AG04449 (cell line): ENCODE data around the gene HMG20A.

Experiments used
- CTCF ChIA-PET: fragments of 350-600 bp; formaldehyde crosslinking; extraction: SDS; loops from one replicate; lab custom pipeline; 2021; ENCODE audit warnings: antibody characterized with exemption; lab: Yijun Ruan, JAX
- POLR2A ChIA-PET: fragments of 400-600, 350-600 bp; formaldehyde crosslinking; extraction: SDS; loops from one replicate; lab custom pipeline; 2020; ENCODE audit warnings: antibody characterized with exemption, inconsistent platforms; lab: Yijun Ruan, JAX
- DNase-seq: peaks from one replicate; pipeline ENCODE4 v3.0.0-alpha.2; 2010; ENCODE audit warnings: low read depth, low spot score
- H3K4me3 ChIP-seq: 2 replicates; pipeline ENCODE4 v1.5.1; 2011; ENCODE audit warnings: low read depth, mild to moderate bottlenecking, control low read depth, low read length
- TF ChIP-seq, protein P1 (sequence below): IDR thresholded peaks from one replicate; pipeline ENCODE4 v1.5.1; 2011; ENCODE audit warnings: mild to moderate bottlenecking, moderate library complexity, low read length, control low read depth, inconsistent platforms; ENCODE audit not compliant: insufficient read depth; ENCODE audit errors: missing control alignments

The HMG20A gene

DNA sequence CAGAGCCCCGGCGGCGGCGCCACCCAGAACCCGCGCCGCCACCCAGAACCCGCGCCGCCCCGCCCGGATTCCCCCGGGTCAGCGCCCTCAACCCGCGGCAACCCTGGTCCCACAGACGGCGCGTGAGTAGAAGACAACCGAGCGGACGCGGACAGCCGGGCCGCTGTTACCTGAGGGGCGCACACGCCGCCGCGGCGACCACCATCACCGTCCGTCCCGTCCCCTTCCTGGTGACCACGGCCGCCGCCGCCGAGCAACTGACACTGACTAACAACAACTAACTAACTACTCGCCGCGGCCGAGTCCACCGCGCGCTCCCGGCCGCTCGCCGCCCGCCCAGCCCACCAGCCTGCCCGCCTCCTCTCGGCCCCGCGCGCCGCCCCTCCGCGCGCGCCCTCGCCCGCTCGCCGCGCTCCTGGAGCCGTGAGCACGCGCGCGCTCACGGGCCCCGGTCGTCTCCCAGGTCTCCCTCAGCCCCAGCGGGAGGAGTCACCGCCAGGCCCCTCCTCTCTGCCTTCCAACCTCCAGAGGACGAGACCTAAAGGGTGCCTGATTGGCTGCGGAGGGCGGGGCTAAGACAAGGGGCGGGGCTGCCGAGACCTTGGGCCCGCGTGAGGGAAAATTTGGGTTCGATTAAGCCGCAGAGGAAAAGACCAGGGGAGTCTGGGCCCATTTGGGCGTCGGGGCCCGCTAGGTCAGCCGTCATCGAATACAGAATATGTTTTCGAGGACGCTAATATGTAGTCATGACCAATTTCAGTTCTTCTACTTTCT, 665 bp upstream of the HMG20A start, which contains the start of gene PEAK1:
TSS of gene PEAK1 (minus strand) at position 269 of the 774 bp plus-strand sequence. CDS start 238,178 bp downstream, outside the sequence.
- H3K4me3 ChIP-seq: peak within 1 kb of the TSS; percentile 83
- DNase-seq: peak; percentile 91
- ChIA-PET POLR2A (interaction anchor here (1.2 to 1.4 kb wide), 2 partner anchors 38 to 123 kb away, joined by 4 to 10 read pairs; no protein-coding TSS in a partner anchor), CTCF (interaction anchor here (3.1 kb wide), 1 partner anchor 123 kb away, joined by 25 read pairs; no protein-coding TSS in a partner anchor)
- TF ChIP-seq, protein P1, sequence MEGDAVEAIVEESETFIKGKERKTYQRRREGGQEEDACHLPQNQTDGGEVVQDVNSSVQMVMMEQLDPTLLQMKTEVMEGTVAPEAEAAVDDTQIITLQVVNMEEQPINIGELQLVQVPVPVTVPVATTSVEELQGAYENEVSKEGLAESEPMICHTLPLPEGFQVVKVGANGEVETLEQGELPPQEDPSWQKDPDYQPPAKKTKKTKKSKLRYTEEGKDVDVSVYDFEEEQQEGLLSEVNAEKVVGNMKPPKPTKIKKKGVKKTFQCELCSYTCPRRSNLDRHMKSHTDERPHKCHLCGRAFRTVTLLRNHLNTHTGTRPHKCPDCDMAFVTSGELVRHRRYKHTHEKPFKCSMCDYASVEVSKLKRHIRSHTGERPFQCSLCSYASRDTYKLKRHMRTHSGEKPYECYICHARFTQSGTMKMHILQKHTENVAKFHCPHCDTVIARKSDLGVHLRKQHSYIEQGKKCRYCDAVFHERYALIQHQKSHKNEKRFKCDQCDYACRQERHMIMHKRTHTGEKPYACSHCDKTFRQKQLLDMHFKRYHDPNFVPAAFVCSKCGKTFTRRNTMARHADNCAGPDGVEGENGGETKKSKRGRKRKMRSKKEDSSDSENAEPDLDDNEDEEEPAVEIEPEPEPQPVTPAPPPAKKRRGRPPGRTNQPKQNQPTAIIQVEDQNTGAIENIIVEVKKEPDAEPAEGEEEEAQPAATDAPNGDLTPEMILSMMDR: no peak

DNA sequence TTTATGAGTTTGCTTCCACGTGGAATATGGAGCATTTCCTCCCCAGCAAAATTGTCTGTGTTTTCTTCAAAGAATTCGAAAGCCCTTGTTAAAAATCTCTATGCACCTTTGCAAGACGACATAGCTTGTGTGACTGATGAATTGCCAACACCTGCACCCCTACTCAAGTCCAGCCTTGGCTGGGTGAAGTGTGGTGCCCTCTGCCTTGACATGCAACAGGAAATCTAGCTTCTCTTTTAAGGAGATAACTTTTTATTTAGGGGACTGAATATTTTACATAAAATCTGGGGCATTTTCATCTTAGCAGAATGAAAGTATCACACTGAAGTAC, 647 bp downstream of the HMG20A start:
- no peak for DNase-seq
- H3K4me3 ChIP-seq: peak overlapping the region; percentile 83
- CTCF ChIA-PET: interaction anchor here (1.0 to 3.1 kb wide), 5 partner anchors 62 to 303 kb away, joined by 3 to 25 read pairs (median 4); no protein-coding TSS in a partner anchor
- TF ChIP-seq, protein P1: no peak
- POLR2A ChIA-PET: interaction anchor here (0.5 to 1.3 kb wide), 3 partner anchors 31 to 314 kb away, joined by 3 to 4 read pairs (median 3); no protein-coding TSS in a partner anchor

DNA sequence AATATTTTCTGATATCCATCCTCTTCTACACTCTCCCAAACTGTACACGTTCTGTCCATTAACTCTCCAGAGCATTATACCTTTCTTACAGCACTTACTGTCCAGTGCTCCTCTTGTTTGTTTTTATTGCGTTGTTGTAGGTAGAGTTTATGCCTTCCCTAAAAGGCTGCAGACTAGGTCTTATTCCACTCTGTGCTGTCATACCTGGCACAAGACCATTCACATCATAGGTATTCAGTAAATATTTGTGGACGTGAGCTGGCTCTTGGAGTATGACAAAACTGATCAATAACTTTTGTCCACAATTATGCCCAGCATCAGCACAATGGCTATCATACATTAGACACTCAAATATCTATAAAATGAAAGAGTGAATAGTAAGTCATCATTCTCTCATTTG, 4.4 kb downstream of the HMG20A start:
- no peak for DNase-seq
- TF ChIP-seq, protein P1: no peak
- CTCF ChIA-PET: interaction anchor here (0.9 kb wide), 1 partner anchor 118 kb away, joined by 3 read pairs; no protein-coding TSS in a partner anchor
- POLR2A ChIA-PET: interaction anchor here (0.6 kb wide), 1 partner anchor 966 kb away, joined by 3 read pairs; no protein-coding TSS in a partner anchor
- H3K4me3 ChIP-seq: no peak overlapping the region

DNA sequence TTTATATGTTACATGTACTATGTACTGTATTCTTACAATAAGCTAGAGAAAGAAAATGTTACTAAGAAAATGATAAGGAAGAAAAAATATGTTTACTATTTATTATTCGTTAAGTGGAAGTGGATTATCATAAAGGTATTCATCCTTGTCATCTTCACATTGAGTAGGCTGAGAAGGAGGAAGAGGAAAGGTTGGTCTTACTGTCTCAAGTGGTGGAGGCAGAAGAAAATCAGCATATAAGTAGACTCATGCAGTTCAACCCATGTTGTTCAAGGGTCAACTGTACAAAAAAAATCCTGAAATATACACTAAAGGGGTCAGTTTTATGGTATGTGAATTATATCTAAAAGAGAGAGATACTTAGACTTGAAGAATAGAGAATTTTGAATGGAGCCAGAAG, 5.7 kb downstream of the HMG20A start:
- TF ChIP-seq, protein P1: no peak
- DNase-seq: no peak
- POLR2A ChIA-PET: no interaction called here
- CTCF ChIA-PET: interaction anchor here (0.7 to 1.2 kb wide), 3 partner anchors 71 to 323 kb away, joined by 3 read pairs; no protein-coding TSS in a partner anchor
- H3K4me3 ChIP-seq: no peak overlapping the region

- ChIA-PET POLR2A (no interaction called here), CTCF (interaction anchor here (0.7 to 1.2 kb wide), 4 partner anchors 70 to 324 kb away, joined by 3 read pairs; no protein-coding TSS in a partner anchor)
- no peak overlapping the region for H3K4me3 ChIP-seq
- TF ChIP-seq, protein P1: no peak
- DNase-seq: no peak
Measured at GRCh38 chr15:77426871-77427270, 6.2 kb downstream of the HMG20A start.

GRCh38 chr15:77430213-77430612, 9.5 kb downstream of the HMG20A start:
- POLR2A ChIA-PET: no interaction called here

More at GRCh38 chr15:77430213-77430612, 9.5 kb downstream of the HMG20A start:
- H3K4me3 ChIP-seq: no peak overlapping the region
- no peak for DNase-seq
- CTCF ChIA-PET: no interaction called here
- TF ChIP-seq, protein P1: no peak
